CD4-positive, alpha-beta T cell treated with Interleukin-6 for 4 hours (primary cell): ENCODE data around the gene SARS1.

ENCODE experiments used
- DNase-seq: peaks from one replicate; pipeline ENCODE4 v3.0.0-alpha.2; 2020; ENCODE audit warnings: mixed read lengths

Gene SARS1

GRCh38 chr1:109263597-109264378, 50.1 kb downstream of the SARS1 start:
- peak; percentile 79 for DNase-seq

GRCh38 chr1:109264379-109264755, 50.6 kb downstream of the SARS1 start:
- DNase-seq: no peak

- no peak for DNase-seq
Observed at GRCh38 chr1:109265016-109265415, 51.3 kb downstream of the SARS1 start.

GRCh38 chr1:109265741-109266330, 52.1 kb downstream of the SARS1 start:
- DNase-seq: no peak

GRCh38 chr1:109266965-109267364, 53.2 kb downstream of the SARS1 start:
- no peak for DNase-seq

GRCh38 chr1:109267743-109268300, 54.1 kb downstream of the SARS1 start:
- DNase-seq: no peak

- DNase-seq: no peak
Observed at GRCh38 chr1:109268431-109269211, 54.9 kb downstream of the SARS1 start.

GRCh38 chr1:109269212-109269980, 55.7 kb downstream of the SARS1 start:
- DNase-seq: no peak

- DNase-seq: no peak
Observed at GRCh38 chr1:109269981-109270622, 56.4 kb downstream of the SARS1 start.

GRCh38 chr1:109270623-109271317, 57.1 kb downstream of the SARS1 start:
- DNase-seq: no peak

GRCh38 chr1:109271458-109271857, 57.7 kb downstream of the SARS1 start:
- DNase-seq: no peak

- no peak for DNase-seq
Observed at GRCh38 chr1:109272021-109272799, 58.5 kb downstream of the SARS1 start.

GRCh38 chr1:109272831-109273547, 59.3 kb downstream of the SARS1 start:
- no peak for DNase-seq

GRCh38 chr1:109273570-109274288, 60.0 kb downstream of the SARS1 start:
- no peak for DNase-seq

GRCh38 chr1:109274533-109275476, 61.1 kb downstream of the SARS1 start:
- no peak for DNase-seq

- DNase-seq: no peak
Observed at GRCh38 chr1:109275706-109276345, 62.1 kb downstream of the SARS1 start.

GRCh38 chr1:109277434-109278204, 63.9 kb downstream of the SARS1 start:
- DNase-seq: peak; percentile 72
